Gastroesophageal sphincter (tissue), 3 donors: ENCODE data around the gene CHST5.

Source experiments
- CTCF ChIP-seq, 4 experiments: fragments of 200-600 bp in 2 of 4; fragments of 450-650 bp in 2 of 4; sonication (generic) in 1 of 4; IDR thresholded peaks; one replicate each; pipeline ENCODE4 v1.5.1; 2017 to 2019; ENCODE audit warnings: antibody characterized with exemption in 4 of 4, mild to moderate bottlenecking in 2 of 4, moderate library complexity in 2 of 4
- EP300 ChIP-seq: sonication (generic); formaldehyde crosslinking; IDR thresholded peaks from one replicate; pipeline ENCODE4 v1.6.1; 2017; ENCODE audit warnings: antibody characterized with exemption, mild to moderate bottlenecking
- POLR2A ChIP-seq, 2 donors: fragments of 450-650 bp; IDR thresholded peaks; one replicate each; pipeline ENCODE4 v1.6.1; 2017; ENCODE audit warnings: antibody characterized with exemption in 2 of 2, mild to moderate bottlenecking in 2 of 2, moderate library complexity in 1 of 2

- TF ChIP-seq POLR2A (IDR thresholded peaks at IDR 0.05) (no peak), CTCF (IDR thresholded peaks at IDR 0.05) (no peak), EP300 (no peak)
These were observed 1.9 kb upstream of the CHST5 start for GRCh38 chr16:75537776-75538175.
